Activated naive CD8-positive, alpha-beta T cell (primary cell): ENCODE measurements around the gene ZBED6.
"Not testable (repeated sequence)": the region's sequence is repeated elsewhere in the genome, so short reads cannot be mapped to it uniquely, and the experiment has no call there.

Source experiments
- H3K27ac Mint-ChIP-seq: one replicate; pipeline ENCODE4 v1.8.0; 2021; ENCODE audit warnings: mixed read lengths
- H3K27me3 Mint-ChIP-seq: one replicate; pipeline ENCODE4 v1.8.0; 2021; ENCODE audit warnings: mixed read lengths
- H3K36me3 Mint-ChIP-seq: one replicate; pipeline ENCODE4 v1.8.0; 2021; ENCODE audit warnings: mixed read lengths
- H3K4me1 Mint-ChIP-seq: one replicate; pipeline ENCODE4 v1.8.0; 2021; ENCODE audit warnings: low read depth, mixed read lengths
- H3K4me3 Mint-ChIP-seq: one replicate; pipeline ENCODE4 v1.8.0; 2021; ENCODE audit warnings: mild to moderate bottlenecking, mixed read lengths
- H3K9me3 Mint-ChIP-seq: one replicate; pipeline ENCODE4 v1.8.0; 2021; ENCODE audit warnings: low read depth, mixed read lengths

ZBED6 gene

GRCh38 chr1:203769505-203770343 is 25.7 kb upstream of the ZBED6 start:
- no peaks in the 10 kb centered on the region for H3K9me3 Mint-ChIP-seq
- H3K27ac Mint-ChIP-seq = peak overlapping the region; percentile 73
- H3K27me3 Mint-ChIP-seq = no peaks in the 10 kb centered on the region
- H3K4me3 Mint-ChIP-seq = peak overlapping the region; percentile 46
- peaks cover 12% of the 10 kb centered on the region for H3K36me3 Mint-ChIP-seq
- H3K4me1 Mint-ChIP-seq = peaks cover 38% of the 10 kb centered on the region

DNA sequence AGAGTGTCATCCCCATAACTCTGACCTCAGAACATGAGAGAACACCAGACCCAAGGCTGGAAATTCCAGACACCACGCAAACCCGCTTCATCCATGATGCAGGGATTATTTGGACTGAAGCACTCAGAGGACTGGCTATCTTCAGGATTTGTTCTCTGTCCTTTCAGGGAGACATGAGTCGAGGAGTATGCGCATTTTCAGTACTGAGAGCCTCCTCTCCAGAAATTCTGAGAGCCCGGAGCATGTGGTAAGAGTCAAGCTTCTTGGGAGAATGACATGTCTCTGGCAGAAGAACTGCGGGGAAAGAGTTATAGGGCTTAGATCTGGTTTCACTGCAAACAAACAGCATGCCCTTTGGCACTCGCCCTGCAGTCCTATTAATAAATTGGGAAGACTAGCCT is 23.5 kb upstream of the ZBED6 start:
- Mint-ChIP-seq H3K27ac (peak overlapping the region; percentile 66), H3K27me3 (no peaks in the 10 kb centered on the region), H3K4me1 (peaks cover 30% of the 10 kb centered on the region), H3K9me3 (no peaks in the 10 kb centered on the region), H3K4me3 (no peak overlapping the region), H3K36me3 (peaks cover 10% of the 10 kb centered on the region)

- H3K4me3 Mint-ChIP-seq = no peak overlapping the region
- H3K9me3 Mint-ChIP-seq = no peaks in the 10 kb centered on the region
- H3K27me3 Mint-ChIP-seq = no peaks in the 10 kb centered on the region
- H3K4me1 Mint-ChIP-seq = peaks cover 33% of the 10 kb centered on the region
- peak overlapping the region; percentile 46 for H3K27ac Mint-ChIP-seq
- H3K36me3 Mint-ChIP-seq = peaks cover 10% of the 10 kb centered on the region
Observed at GRCh38 chr1:203772836-203773235, 22.6 kb upstream of the ZBED6 start.

- no peaks in the 10 kb centered on the region for H3K27me3 Mint-ChIP-seq
- H3K4me1 Mint-ChIP-seq = peaks cover 14% of the 10 kb centered on the region
- peak overlapping the region; percentile 58 for H3K27ac Mint-ChIP-seq
- H3K36me3 Mint-ChIP-seq = no peaks in the 10 kb centered on the region
- no peak overlapping the region for H3K4me3 Mint-ChIP-seq
- no peaks in the 10 kb centered on the region for H3K9me3 Mint-ChIP-seq
Observed at GRCh38 chr1:203776636-203777035, 18.8 kb upstream of the ZBED6 start.

DNA sequence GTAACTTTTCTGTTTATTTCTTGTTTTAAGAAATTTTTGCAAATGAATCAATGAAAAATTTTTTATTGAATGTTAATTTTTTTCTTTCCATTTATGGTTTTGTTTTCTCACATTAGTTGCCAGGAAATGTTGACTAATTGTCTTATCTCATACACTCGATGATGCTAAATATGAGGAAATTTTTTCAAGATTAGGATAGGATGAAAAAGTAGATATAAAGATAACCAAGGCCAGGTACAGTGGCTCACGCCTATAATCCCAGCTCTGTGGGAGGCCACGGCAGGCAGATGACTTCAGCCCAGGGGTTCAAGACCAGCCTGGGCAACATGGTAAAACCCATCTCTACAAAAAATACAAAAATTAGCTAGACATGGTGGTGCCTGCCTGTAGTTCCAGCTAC is 17.8 kb upstream of the ZBED6 start:
- Mint-ChIP-seq H3K36me3 (no peaks in the 10 kb centered on the region), H3K27ac (peak overlapping the region; percentile 54)

DNA sequence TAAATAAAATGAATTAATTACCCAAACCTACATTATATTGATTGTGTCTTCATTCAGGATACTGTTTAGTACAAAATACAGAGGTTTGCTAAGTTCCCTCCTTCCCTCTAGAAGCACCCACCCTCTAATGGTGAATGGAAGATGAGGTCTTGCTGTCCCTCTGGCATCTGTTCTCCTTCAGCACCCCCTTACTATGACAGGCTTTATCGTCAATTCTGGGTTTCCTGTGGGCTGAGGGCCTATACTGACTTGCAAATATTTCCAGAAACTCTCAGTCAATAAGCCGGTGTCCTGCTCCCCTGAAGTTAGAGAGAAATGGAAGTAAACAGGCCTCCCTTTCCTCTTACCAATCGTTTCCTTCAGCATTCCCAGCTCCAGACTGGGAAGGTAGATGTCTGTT is 17.3 kb upstream of the ZBED6 start:
- no peaks in the 10 kb centered on the region for H3K9me3 Mint-ChIP-seq
- no peak overlapping the region for H3K4me3 Mint-ChIP-seq
- H3K4me1 Mint-ChIP-seq = peaks cover 14% of the 10 kb centered on the region
- H3K27me3 Mint-ChIP-seq = no peaks in the 10 kb centered on the region
- no peaks in the 10 kb centered on the region for H3K36me3 Mint-ChIP-seq
- peak overlapping the region; percentile 54 for H3K27ac Mint-ChIP-seq

More for the DNA sequence above, 17.8 kb upstream of the ZBED6 start:
- Mint-ChIP-seq H3K4me3 (no peak overlapping the region), H3K27me3 (no peaks in the 10 kb centered on the region), H3K9me3 (no peaks in the 10 kb centered on the region), H3K4me1 (peaks cover 14% of the 10 kb centered on the region)

DNA sequence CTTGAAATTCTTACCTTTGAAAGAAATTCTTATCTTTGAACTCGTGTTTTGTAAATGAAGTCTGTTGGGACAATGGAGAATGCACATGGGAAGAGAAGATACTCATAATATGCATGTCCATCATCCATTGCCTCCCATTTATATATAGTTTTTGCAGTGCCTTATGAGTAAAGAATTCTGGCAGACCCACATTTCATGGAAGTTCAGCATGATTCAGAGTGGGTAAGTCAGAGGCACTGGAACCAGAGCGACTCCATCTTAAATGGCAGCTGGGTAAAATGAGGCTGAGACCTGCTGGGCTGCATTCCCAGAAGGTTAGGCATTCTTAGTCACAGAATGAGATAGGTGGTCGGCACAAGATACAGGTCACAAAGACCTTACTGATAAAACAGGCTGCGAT is 16.6 kb upstream of the ZBED6 start:
- Mint-ChIP-seq H3K4me1 (peaks cover 14% of the 10 kb centered on the region), H3K36me3 (no peaks in the 10 kb centered on the region), H3K27me3 (no peaks in the 10 kb centered on the region), H3K4me3 (no peak overlapping the region), H3K9me3 (no peaks in the 10 kb centered on the region), H3K27ac (no peak overlapping the region)

GRCh38 chr1:203781962-203782361 is 13.5 kb upstream of the ZBED6 start:
- Mint-ChIP-seq H3K4me3 (no peak overlapping the region), H3K27me3 (no peaks in the 10 kb centered on the region), H3K36me3 (no peaks in the 10 kb centered on the region), H3K27ac (no peak overlapping the region), H3K9me3 (no peaks in the 10 kb centered on the region), H3K4me1 (peaks cover 9% of the 10 kb centered on the region)

- Mint-ChIP-seq H3K27me3 (no peaks in the 10 kb centered on the region), H3K27ac (no peak overlapping the region), H3K4me3 (no peak overlapping the region), H3K9me3 (no peaks in the 10 kb centered on the region), H3K36me3 (no peaks in the 10 kb centered on the region), H3K4me1 (peaks cover 6% of the 10 kb centered on the region)
Observed at GRCh38 chr1:203789966-203790365, 5.5 kb upstream of the ZBED6 start.

- H3K4me1 Mint-ChIP-seq = peaks cover 15% of the 10 kb centered on the region
- H3K27ac Mint-ChIP-seq = no peak overlapping the region
- no peaks in the 10 kb centered on the region for H3K36me3 Mint-ChIP-seq
- H3K9me3 Mint-ChIP-seq = no peaks in the 10 kb centered on the region
- H3K4me3 Mint-ChIP-seq = no peak overlapping the region
- H3K27me3 Mint-ChIP-seq = no peaks in the 10 kb centered on the region
Observed at GRCh38 chr1:203791498-203791897, 3.9 kb upstream of the ZBED6 start.

- Mint-ChIP-seq H3K9me3 (no peaks in the 10 kb centered on the region), H3K27ac (no peak overlapping the region), H3K4me1 (peaks cover 24% of the 10 kb centered on the region)
Observed at GRCh38 chr1:203792486-203792885, 2.9 kb upstream of the ZBED6 start.

DNA sequence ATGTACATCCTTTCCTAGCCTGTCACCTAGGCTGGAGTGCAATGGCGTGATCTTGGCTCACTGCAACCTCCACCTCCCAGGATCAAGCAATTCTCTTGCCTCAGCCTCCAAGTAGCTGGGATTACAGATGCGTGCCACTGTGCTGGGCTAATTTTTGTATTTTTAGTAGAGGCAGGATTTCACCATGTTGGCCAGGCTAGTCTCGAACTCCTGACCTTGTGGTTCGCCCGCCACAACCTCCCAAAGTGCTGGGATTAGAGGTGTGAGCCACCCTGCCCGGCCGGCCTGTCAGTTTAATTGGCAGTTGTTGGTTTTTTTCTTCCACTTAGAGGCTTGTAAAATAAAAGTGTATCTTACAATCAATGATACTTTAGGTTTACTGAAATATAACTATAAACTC is 1.9 kb upstream of the ZBED6 start:
- not testable (repeated sequence) for H3K27ac Mint-ChIP-seq, H3K9me3 Mint-ChIP-seq

More at GRCh38 chr1:203792486-203792885, 2.9 kb upstream of the ZBED6 start:
- Mint-ChIP-seq H3K4me3 (no peak overlapping the region), H3K36me3 (peaks cover 7% of the 10 kb centered on the region), H3K27me3 (no peaks in the 10 kb centered on the region)

DNA sequence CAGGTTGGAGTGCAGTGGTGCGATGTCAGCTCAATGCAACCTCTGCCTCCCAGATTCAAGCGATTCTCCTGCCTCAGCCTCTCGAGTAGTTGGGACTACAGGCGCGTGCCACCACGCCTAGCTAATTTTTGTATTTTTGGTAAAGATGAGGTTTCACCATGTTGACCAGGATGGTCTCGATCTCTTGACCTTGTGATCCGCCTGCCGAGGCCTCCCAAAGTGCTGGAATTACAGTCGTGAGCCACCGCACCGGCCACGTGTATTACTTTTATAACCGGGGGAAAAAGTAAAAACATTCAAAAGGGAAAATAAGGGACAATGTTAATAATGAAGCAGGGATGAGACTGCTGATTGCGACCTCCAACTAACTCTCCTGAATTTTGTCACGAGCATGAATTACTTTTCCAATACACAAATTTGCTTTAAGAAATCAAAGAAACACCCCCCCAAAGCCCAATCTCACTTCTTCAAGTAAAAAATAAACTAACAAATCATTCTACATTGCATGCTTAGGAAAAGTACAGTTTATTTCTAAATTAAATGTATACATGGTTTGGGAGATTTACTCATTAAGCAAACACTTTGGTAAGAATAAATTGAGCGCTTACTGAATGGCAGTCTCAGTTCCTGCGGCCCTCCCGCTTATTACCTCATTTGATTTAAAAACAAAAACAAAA is 521 bp upstream of the ZBED6 start:
- H3K27ac Mint-ChIP-seq = peak overlapping the region; percentile 97
- H3K4me3 Mint-ChIP-seq = peak overlapping the region; percentile 98

More for the DNA sequence above, 1.9 kb upstream of the ZBED6 start:
- H3K4me1 Mint-ChIP-seq = peaks cover 35% of the 10 kb centered on the region
- peaks cover 13% of the 10 kb centered on the region for H3K36me3 Mint-ChIP-seq
- H3K4me3 Mint-ChIP-seq, H3K27me3 Mint-ChIP-seq: not testable (repeated sequence)

GRCh38 chr1:203796236-203796605 is 798 bp downstream of the ZBED6 start:
- H3K4me1 Mint-ChIP-seq = peaks cover 59% of the 10 kb centered on the region
- peak overlapping the region; percentile 98 for H3K4me3 Mint-ChIP-seq
- peak overlapping the region; percentile 97 for H3K27ac Mint-ChIP-seq
- H3K9me3 Mint-ChIP-seq = no peaks in the 10 kb centered on the region
- H3K36me3 Mint-ChIP-seq = peaks cover 21% of the 10 kb centered on the region
- H3K27me3 Mint-ChIP-seq = no peaks in the 10 kb centered on the region

More for the DNA sequence above, 521 bp upstream of the ZBED6 start:
- Mint-ChIP-seq H3K36me3 (peaks cover 19% of the 10 kb centered on the region), H3K9me3 (no peaks in the 10 kb centered on the region), H3K4me1 (peaks cover 48% of the 10 kb centered on the region), H3K27me3 (no peaks in the 10 kb centered on the region)

DNA sequence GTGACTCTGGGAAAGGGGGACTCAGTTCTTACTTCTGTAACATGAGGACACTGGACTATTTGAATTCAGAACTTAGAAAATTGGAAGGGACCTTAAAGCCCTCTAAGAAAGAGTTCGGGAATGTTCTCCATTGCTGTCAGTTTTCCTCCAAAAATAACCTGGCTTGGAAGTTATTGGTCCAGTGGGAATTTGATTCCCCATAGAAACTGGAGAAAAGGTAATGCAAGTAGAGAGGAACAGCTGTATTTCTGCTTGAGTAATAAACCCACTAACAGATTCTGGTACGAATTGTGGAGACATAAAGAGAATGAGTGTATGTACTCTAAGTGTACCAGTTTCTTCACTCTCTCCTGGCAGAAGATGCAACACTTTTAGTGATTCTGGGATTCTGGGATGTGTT is 1.8 kb downstream of the ZBED6 start:
- no peaks in the 10 kb centered on the region for H3K9me3 Mint-ChIP-seq
- peaks cover 23% of the 10 kb centered on the region for H3K36me3 Mint-ChIP-seq
- peak overlapping the region; percentile 34 for H3K27ac Mint-ChIP-seq
- peak overlapping the region; percentile 98 for H3K4me3 Mint-ChIP-seq
- H3K27me3 Mint-ChIP-seq = no peaks in the 10 kb centered on the region
- H3K4me1 Mint-ChIP-seq = peaks cover 67% of the 10 kb centered on the region
